Measurements from ENCODE around the gene FIBCD1. TPM values are rescaled to one million over a fixed set of nuclear protein-coding genes. Genes with fewer than 3 reads are reported as not detected.
"Not testable (repeated sequence)": the region's sequence is repeated elsewhere in the genome, so short reads cannot be mapped to it uniquely, and the experiment has no call there.

Gene FIBCD1
- total RNA-seq, 4 donors from 2014 or later: not detected

DNA sequence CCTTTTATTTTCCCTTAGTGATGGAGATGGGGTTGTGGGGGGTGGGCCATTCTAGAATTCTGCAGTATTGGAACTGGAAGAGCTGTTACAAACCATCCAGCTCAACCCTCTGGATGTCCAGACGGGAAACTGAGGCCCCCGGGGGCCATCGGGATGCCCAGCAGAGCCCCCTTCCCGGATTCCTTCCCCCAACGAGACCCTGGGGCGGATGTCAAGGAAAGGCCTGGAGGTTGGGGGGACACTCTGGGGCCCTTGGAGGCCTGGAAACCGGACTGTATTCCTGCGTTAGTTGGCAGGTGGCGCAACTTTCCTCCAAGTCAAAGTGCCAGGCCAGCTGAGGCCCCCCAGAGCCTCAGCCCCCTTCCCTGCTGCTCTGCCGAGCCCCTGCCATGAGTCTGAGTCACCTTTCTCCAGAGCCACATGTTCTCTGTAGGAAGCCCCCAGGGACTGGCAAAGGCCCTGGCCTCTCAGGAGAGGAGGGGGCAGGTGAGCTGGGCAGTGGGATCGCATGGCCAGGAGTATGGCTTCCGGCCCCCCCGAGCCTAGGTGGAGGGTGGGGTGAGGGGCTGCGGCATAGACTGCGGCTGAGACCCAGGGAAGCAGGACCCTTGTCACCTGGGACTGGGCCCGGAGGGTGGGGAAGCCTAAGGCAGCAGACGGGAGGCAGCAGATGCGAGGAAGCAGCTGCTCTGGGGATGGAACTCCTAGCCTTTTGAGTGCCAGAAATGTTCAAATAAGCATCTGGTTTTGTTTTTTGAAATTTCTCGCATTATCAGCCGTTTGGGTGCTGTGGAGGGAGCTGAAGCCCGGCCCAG, 17.8 kb upstream of the FIBCD1 start:
- Histone ChIP-seq H3K4me1 (no peaks in the 10 kb centered on the region), H3K27me3 (peaks cover 28% of the 10 kb centered on the region), H3K27ac (no peak overlapping the region), H3K36me3 (no peaks in the 10 kb centered on the region), H3K4me3 (no peak overlapping the region), H3K9me3 (no peaks in the 10 kb centered on the region)
- 58% methylated on average over 18 of the region's 21 CpGs for WGBS
- DNase-seq (ENCODE audit: low spot score in 2 of 2): no peak
- TF ChIP-seq CTCF (IDR thresholded peaks at IDR 0.05) (no peak), EP300 (IDR thresholded peaks at IDR 0.05) (no peak), POLR2A (IDR thresholded peaks at IDR 0.05) (no peak), POLR2AphosphoS5 (IDR thresholded peaks at IDR 0.05) (no peak)

- WGBS: 54% methylated on average over 13 of the region's 18 CpGs
- peaks cover 28% of the 10 kb centered on the region for H3K27me3 ChIP-seq
- no peaks in the 10 kb centered on the region for H3K36me3 ChIP-seq
- no peak overlapping the region for H3K27ac ChIP-seq
- TF ChIP-seq CTCF (IDR thresholded peaks at IDR 0.05) (no peak), POLR2A (IDR thresholded peaks at IDR 0.05) (no peak), POLR2AphosphoS5 (IDR thresholded peaks at IDR 0.05) (no peak), EP300 (IDR thresholded peaks at IDR 0.05) (no peak)
- no peak overlapping the region for H3K4me3 ChIP-seq
- H3K4me1 ChIP-seq: no peaks in the 10 kb centered on the region
- no peak for DNase-seq (ENCODE audit: low spot score in 2 of 2)
- no peaks in the 10 kb centered on the region for H3K9me3 ChIP-seq
Observed at GRCh38 chr9:130955947-130956621, 17.0 kb upstream of the FIBCD1 start.

- not testable (repeated sequence) for H3K4me1 ChIP-seq; H3K27ac ChIP-seq; H3K4me3 ChIP-seq; H3K36me3 ChIP-seq; DNase-seq (ENCODE audit: low spot score in 2 of 2); H3K9me3 ChIP-seq
- WGBS: 93% methylated on average over 2 of the region's 2 CpGs
- peaks cover 34% of the 10 kb centered on the region for H3K27me3 ChIP-seq
Observed at GRCh38 chr9:130954925-130955324, 15.9 kb upstream of the FIBCD1 start.

DNA sequence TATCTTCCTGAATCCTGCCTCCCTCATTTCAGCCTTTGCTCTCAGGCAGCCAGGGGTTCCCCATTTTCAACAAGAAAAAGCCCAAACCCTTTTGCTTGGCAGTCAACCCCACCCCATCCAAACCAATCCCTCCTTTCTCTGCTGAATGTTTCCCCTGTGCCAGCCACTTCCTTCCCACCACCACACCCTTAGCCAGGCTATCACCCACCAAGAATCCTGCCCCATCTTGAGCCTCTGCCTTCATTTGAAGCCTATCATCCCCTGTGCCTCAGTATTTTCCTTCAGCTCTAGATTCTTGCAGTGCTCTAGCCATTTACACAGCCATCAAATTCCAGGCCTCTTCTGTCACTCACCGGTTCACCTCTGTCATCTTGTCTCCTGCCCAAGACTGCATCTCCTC, 15.3 kb upstream of the FIBCD1 start:
- no peaks in the 10 kb centered on the region for H3K9me3 ChIP-seq
- 93% methylated on average over 1 of the region's 1 CpG for WGBS

GRCh38 chr9:130952065-130952762, 13.2 kb upstream of the FIBCD1 start:
- no peaks in the 10 kb centered on the region for H3K4me1 ChIP-seq
- no peak overlapping the region for H3K27ac ChIP-seq
- no peaks in the 10 kb centered on the region for H3K36me3 ChIP-seq
- H3K4me3 ChIP-seq: no peak overlapping the region
- DNase-seq (ENCODE audit: low spot score in 2 of 2): no peak
- no peaks in the 10 kb centered on the region for H3K9me3 ChIP-seq
- no peak for TF ChIP-seq EP300 (IDR thresholded peaks at IDR 0.05)
- no peak for TF ChIP-seq POLR2A (IDR thresholded peaks at IDR 0.05)
- TF ChIP-seq CTCF (IDR thresholded peaks at IDR 0.05): no peak
- no peak for TF ChIP-seq POLR2AphosphoS5 (IDR thresholded peaks at IDR 0.05)
- H3K27me3 ChIP-seq: peaks cover 52% of the 10 kb centered on the region
- 78% methylated on average over 5 of the region's 6 CpGs for WGBS

More for the DNA sequence above, 15.3 kb upstream of the FIBCD1 start:
- DNase-seq (ENCODE audit: low spot score in 2 of 2): no peak
- H3K4me3 ChIP-seq: no peak overlapping the region
- H3K4me1 ChIP-seq: no peaks in the 10 kb centered on the region
- TF ChIP-seq CTCF (IDR thresholded peaks at IDR 0.05) (no peak), POLR2AphosphoS5 (IDR thresholded peaks at IDR 0.05) (no peak), POLR2A (IDR thresholded peaks at IDR 0.05) (no peak), EP300 (IDR thresholded peaks at IDR 0.05) (no peak)
- peaks cover 35% of the 10 kb centered on the region for H3K27me3 ChIP-seq
- H3K36me3 ChIP-seq: no peaks in the 10 kb centered on the region
- no peak overlapping the region for H3K27ac ChIP-seq

All from suprapubic skin (tissue), 4 donors.